Cardiac fibroblast (primary cell): ENCODE data around the gene ANKS1B.
"Not testable (repeated sequence)": the region's sequence is repeated elsewhere in the genome, so short reads cannot be mapped to it uniquely, and the experiment has no call there.

Source experiments
- DNase-seq, 2 donors: peaks; one replicate each; pipeline versions ENCODE4 v3.0.0 to v3.0.0-alpha.2; 2010; ENCODE audit warnings: low read depth in 2 of 2
- H3K4me3 ChIP-seq, 2 donors: replicated peaks in 1 of 2; 1 replicate in 1 of 2; 2 replicates in 1 of 2; pipeline ENCODE4 v1.5.1; 2011; ENCODE audit warnings: low read depth in 2 of 2, low read length in 2 of 2, mild to moderate bottlenecking in 2 of 2, moderate library complexity in 1 of 2
- CTCF ChIP-seq: IDR thresholded peaks from one replicate; pipeline ENCODE4 v1.5.1; 2011; ENCODE audit warnings: low read depth, mild to moderate bottlenecking, low read length, inconsistent platforms

Gene ANKS1B

DNA sequence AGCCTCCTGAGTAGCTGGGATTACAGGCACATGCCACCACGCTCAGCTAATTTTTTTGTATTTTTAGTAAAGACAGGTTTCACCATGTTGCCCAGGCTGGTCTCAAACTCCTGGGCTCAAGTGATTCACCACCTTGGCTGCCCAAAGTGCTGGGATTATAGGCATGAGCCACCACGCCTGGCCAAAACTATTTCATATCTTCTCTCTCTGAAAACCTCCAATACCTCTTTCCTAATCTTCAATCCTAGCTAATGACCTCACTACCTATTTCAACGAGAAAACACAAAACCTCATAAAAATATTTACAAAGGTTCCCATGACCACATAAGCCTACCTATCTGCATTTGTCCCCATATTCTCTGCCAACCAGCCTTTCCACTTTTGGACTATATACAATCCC is 32.3 kb upstream of the ANKS1B start:
- TF ChIP-seq CTCF: no peak
- H3K4me3 ChIP-seq: no peak overlapping the region
- peak in 1 of 2 donors; percentile 24 for DNase-seq

DNA sequence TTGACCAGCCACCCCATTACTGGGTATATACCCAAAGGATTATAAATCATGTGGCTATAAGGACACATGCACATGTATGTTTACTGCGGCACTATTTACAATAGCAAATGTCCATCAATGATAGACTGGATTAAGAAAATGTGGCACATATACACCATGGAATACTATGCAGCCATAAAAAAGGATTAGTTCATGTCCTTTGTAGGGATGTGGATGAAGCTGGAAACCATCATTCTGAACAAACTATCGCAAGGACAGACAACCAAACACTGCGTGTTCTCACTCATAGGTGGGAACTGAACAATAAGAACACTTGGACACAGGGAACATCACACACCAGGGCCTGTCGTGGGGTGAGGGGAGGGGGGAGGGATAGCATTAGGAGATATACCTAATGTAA is 31.6 kb upstream of the ANKS1B start:
- H3K4me3 ChIP-seq, DNase-seq: not testable (repeated sequence)

- not testable (repeated sequence) for DNase-seq
Observed at GRCh38 chr12:100005846-100006245, 21.1 kb upstream of the ANKS1B start.

GRCh38 chr12:99997806-99998205 is 13.1 kb upstream of the ANKS1B start:
- no peak for TF ChIP-seq CTCF
- DNase-seq: no peak
- H3K4me3 ChIP-seq: no peak overlapping the region

More at GRCh38 chr12:100005846-100006245, 21.1 kb upstream of the ANKS1B start:
- H3K4me3 ChIP-seq: not testable (repeated sequence)

DNA sequence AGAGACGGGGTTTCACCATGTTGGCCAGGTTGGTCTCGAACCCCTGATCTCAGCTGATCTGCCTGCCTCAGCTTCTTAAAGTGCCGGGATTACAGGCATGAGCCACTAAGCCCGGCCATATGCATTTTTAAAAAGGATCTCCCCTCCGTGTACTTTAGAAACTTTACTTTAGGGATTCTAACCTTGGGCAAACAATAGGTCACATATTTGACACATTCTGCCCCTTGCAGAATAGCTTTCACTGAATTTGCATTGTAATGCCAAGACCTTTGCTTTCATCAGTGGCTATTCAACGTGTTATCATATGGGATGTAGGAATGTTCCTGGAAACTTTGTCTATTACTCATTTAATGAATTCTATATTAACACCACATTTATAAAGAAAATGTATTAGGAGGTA is 11.4 kb upstream of the ANKS1B start:
- no peak for TF ChIP-seq CTCF
- DNase-seq: no peak
- no peak overlapping the region for H3K4me3 ChIP-seq

- DNase-seq: no peak
- no peak overlapping the region for H3K4me3 ChIP-seq
- TF ChIP-seq CTCF: no peak
Observed at GRCh38 chr12:99985631-99986030, 895 bp upstream of the ANKS1B start.

GRCh38 chr12:99985129-99985570 is 414 bp upstream of the ANKS1B start:
- H3K4me3 ChIP-seq: peak overlapping the region; percentile 47 to 64
- peak in 1 of 2 donors; percentile 21 for DNase-seq
- TF ChIP-seq CTCF: no peak

- peak in 1 of 2 donors; percentile 1 for DNase-seq
- no peak overlapping the region for H3K4me3 ChIP-seq
- TF ChIP-seq CTCF: no peak
Observed at GRCh38 chr12:99983456-99984258, 1.1 kb downstream of the ANKS1B start.
